ENCODE results near the gene SP4. TPM values are rescaled to one million over a fixed set of nuclear protein-coding genes. Genes with fewer than 3 reads are reported as not detected.

SP4 gene
- total and polyA plus RNA-seq, 2 experiments from 2014 or later, result 11.9 to 41.6 TPM

DNA sequence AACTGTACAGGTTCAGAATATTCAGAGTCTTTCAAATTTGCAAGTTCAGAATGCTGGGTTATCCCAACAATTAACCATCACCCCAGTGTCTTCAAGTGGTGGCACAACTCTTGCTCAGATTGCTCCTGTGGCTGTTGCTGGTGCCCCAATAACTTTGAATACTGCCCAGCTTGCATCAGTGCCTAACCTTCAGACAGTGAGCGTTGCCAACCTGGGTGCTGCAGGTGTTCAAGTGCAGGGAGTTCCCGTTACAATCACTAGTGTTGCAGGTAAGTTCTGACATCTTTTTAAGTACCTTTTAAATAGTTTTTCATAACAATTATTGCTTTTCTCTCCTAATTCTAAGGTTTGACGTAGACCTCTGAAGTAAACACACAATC is 2.7 kb downstream of the SP4 start (continued):
- TF ChIP-seq, protein P1, sequence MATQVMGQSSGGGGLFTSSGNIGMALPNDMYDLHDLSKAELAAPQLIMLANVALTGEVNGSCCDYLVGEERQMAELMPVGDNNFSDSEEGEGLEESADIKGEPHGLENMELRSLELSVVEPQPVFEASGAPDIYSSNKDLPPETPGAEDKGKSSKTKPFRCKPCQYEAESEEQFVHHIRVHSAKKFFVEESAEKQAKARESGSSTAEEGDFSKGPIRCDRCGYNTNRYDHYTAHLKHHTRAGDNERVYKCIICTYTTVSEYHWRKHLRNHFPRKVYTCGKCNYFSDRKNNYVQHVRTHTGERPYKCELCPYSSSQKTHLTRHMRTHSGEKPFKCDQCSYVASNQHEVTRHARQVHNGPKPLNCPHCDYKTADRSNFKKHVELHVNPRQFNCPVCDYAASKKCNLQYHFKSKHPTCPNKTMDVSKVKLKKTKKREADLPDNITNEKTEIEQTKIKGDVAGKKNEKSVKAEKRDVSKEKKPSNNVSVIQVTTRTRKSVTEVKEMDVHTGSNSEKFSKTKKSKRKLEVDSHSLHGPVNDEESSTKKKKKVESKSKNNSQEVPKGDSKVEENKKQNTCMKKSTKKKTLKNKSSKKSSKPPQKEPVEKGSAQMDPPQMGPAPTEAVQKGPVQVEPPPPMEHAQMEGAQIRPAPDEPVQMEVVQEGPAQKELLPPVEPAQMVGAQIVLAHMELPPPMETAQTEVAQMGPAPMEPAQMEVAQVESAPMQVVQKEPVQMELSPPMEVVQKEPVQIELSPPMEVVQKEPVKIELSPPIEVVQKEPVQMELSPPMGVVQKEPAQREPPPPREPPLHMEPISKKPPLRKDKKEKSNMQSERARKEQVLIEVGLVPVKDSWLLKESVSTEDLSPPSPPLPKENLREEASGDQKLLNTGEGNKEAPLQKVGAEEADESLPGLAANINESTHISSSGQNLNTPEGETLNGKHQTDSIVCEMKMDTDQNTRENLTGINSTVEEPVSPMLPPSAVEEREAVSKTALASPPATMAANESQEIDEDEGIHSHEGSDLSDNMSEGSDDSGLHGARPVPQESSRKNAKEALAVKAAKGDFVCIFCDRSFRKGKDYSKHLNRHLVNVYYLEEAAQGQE (IDR thresholded peaks at IDR 0.05; ENCODE audit: unreplicated experiment), result no peak
- TF ChIP-seq JUNB (IDR thresholded peaks at IDR 0.05; ENCODE audit: unreplicated experiment) (no peak), POLR2AphosphoS5 (IDR thresholded peaks at IDR 0.05; ENCODE audit: low read depth) (no peak), NANOG (IDR thresholded peaks at IDR 0.05; ENCODE audit: borderline replicate concordance) (no peak)

DNA sequence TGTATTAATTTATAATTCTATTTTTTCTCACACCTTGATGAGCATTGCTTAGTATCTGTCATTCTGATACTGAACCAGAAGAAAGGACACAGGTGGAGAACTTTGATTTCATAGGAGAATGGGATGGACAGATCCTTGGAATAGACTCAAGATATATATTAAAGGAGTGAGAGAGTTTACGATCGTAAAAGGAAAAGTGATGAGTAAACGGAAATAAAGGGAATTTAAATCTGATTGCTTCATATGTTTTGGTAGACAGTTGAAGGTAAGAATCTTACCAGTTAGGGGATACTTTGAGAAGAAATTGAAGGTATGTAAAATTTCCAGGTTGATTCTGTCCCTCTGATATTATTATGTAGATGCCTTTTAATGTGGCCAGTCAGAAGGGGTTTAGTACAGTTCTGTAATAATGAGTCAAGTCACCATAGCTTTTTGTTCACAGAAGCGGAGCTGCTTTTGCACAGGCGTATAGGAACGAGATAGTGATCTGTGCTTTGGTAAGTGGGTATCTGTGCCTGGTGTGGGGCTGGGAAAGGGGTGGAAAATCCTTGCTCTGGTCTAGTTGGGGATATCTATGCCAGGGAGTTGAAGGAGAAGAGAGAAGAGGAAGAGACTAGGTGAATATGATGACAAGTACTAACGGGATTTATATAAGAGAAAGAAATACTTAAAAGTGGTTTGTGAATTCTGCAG is 15.4 kb downstream of the SP4 start:
- no peak for ATAC-seq
- H3K4me1 ChIP-seq (ENCODE audit: insufficient read depth), result no peaks in the 10 kb centered on the region
- Mint-ChIP-seq H3K4me3 (no peak overlapping the region), H3K27ac (peak overlapping the region; percentile 20; the same call in 1 of the 2 replicates), H3K27me3 (ENCODE audit: insufficient read depth, low read depth, poor library complexity) (no peaks in the 10 kb centered on the region), H3K36me3 (ENCODE audit: low read depth) (peaks cover 44% of the 10 kb centered on the region), H3K4me1 (no peaks in the 10 kb centered on the region; the same call in 2 of the 3 replicates), H3K9me3 (no peaks in the 10 kb centered on the region)
- H3K4me3 ChIP-seq, result no peak overlapping the region
- H3F3A ChIP-seq (replicated peaks; ENCODE audit: low read depth), result no peaks in the 10 kb centered on the region
- no peak overlapping the region for H3K4me2 ChIP-seq
- peaks cover 90% of the 10 kb centered on the region for H3K79me2 ChIP-seq (replicated peaks; ENCODE audit: insufficient read depth)
- no peaks in the 10 kb centered on the region for H3K27me3 ChIP-seq (ENCODE audit: insufficient read depth)
- DNase-seq (ENCODE audit: low spot score), result no peak
- no peak overlapping the region for H3K27ac ChIP-seq (ENCODE audit: low read depth)
- peaks cover 12% of the 10 kb centered on the region for H4K20me1 ChIP-seq (replicated peaks; ENCODE audit: insufficient read depth)
- H3K9me2 ChIP-seq (ENCODE audit: insufficient read depth), result no peaks in the 10 kb centered on the region
- no peak overlapping the region for H2AFZ ChIP-seq
- no peaks in the 10 kb centered on the region for H3K36me3 ChIP-seq (ENCODE audit: insufficient read depth)
- TF ChIP-seq ZNF114 (CRISPR knock-in tag; IDR thresholded peaks at IDR 0.05), result no peak
- TF ChIP-seq JUNB (IDR thresholded peaks at IDR 0.05; ENCODE audit: unreplicated experiment), result no peak
- TF ChIP-seq, protein P2, sequence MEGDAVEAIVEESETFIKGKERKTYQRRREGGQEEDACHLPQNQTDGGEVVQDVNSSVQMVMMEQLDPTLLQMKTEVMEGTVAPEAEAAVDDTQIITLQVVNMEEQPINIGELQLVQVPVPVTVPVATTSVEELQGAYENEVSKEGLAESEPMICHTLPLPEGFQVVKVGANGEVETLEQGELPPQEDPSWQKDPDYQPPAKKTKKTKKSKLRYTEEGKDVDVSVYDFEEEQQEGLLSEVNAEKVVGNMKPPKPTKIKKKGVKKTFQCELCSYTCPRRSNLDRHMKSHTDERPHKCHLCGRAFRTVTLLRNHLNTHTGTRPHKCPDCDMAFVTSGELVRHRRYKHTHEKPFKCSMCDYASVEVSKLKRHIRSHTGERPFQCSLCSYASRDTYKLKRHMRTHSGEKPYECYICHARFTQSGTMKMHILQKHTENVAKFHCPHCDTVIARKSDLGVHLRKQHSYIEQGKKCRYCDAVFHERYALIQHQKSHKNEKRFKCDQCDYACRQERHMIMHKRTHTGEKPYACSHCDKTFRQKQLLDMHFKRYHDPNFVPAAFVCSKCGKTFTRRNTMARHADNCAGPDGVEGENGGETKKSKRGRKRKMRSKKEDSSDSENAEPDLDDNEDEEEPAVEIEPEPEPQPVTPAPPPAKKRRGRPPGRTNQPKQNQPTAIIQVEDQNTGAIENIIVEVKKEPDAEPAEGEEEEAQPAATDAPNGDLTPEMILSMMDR (conservative IDR thresholded peaks at IDR 0.05; ENCODE audit: low read depth in 2 of 2), result no peak
- no peak for TF ChIP-seq CREB1 (CRISPR knock-in tag; IDR thresholded peaks at IDR 0.05; ENCODE audit: low read depth)
- no peak for TF ChIP-seq EZH2 (IDR thresholded peaks at IDR 0.05; ENCODE audit: low read depth, unreplicated experiment)
- TF ChIP-seq, protein P1 (IDR thresholded peaks at IDR 0.05; ENCODE audit: unreplicated experiment), result no peak
- no peak for TF ChIP-seq EZH2phosphoT487 (IDR thresholded peaks at IDR 0.05; ENCODE audit: unreplicated experiment)
- TF ChIP-seq STAT1 (IDR thresholded peaks at IDR 0.05; ENCODE audit: unreplicated experiment), result no peak
